GM06990 (cell line): ENCODE measurements around the gene SLCO1A2.

Source experiments
- DNase-seq: peaks from one replicate; pipeline ENCODE4 v3.0.0-alpha.2; 2011; ENCODE audit not compliant: insufficient read length; ENCODE audit errors: extremely low read depth
- H3K27me3 ChIP-seq: replicated peaks from 2 replicates; pipeline ENCODE4 v1.6.0; 2011; ENCODE audit warnings: low read length; ENCODE audit not compliant: control insufficient read depth, insufficient read depth
- H3K36me3 ChIP-seq: 2 replicates; pipeline ENCODE4 v1.5.1; 2011; ENCODE audit warnings: low read length; ENCODE audit not compliant: control insufficient read depth, insufficient read depth
- H3K4me3 ChIP-seq: replicated peaks from 2 replicates; pipeline ENCODE4 v1.5.1; 2011; ENCODE audit warnings: low read depth, mild to moderate bottlenecking, control low read depth, low read length
- TF ChIP-seq, protein P1 (sequence below): IDR thresholded peaks from 2 replicates; pipeline ENCODE4 v1.5.1; 2011; ENCODE audit warnings: low read length, control low read depth, mild to moderate bottlenecking, inconsistent platforms; ENCODE audit not compliant: insufficient read depth, poor library complexity, severe bottlenecking

The SLCO1A2 gene

DNA sequence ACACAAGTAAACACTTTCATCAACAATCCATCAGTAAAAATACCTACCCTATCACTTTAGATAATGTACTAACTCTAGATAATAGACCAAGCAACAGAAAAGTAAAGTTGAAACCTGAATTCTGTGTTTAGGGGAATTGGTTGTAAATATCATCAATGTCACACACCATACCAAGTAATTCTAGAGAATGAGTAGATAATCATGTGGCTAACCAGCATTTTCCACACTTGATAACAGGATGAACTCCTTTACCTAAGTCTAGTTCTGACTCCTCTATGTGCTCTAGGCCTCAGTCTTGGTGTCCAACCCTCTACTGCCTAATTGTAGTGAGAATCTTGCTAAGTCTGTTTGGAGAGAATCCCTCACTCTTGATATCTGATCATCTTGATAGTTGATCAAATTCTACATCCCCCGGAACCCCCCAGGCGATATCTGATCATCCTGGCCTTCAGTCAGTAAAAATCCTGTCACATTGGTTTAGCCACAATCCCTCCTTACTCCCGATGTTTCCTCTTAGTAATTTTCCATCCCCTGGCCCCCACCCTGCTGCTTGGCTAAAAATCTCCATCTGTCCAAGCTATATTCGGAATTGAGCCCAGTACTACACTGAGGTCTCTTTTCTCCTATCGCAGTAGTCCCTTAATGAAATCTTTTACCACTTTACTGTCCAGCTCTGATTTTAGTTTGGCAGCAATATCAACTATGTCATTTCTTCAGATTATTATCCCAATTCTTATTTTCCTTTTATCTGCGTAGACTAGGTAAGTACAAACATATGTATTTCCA lies 3.4 kb upstream of the SLCO1A2 start:
- no peak overlapping the region for H3K4me3 ChIP-seq
- TF ChIP-seq, protein P1, sequence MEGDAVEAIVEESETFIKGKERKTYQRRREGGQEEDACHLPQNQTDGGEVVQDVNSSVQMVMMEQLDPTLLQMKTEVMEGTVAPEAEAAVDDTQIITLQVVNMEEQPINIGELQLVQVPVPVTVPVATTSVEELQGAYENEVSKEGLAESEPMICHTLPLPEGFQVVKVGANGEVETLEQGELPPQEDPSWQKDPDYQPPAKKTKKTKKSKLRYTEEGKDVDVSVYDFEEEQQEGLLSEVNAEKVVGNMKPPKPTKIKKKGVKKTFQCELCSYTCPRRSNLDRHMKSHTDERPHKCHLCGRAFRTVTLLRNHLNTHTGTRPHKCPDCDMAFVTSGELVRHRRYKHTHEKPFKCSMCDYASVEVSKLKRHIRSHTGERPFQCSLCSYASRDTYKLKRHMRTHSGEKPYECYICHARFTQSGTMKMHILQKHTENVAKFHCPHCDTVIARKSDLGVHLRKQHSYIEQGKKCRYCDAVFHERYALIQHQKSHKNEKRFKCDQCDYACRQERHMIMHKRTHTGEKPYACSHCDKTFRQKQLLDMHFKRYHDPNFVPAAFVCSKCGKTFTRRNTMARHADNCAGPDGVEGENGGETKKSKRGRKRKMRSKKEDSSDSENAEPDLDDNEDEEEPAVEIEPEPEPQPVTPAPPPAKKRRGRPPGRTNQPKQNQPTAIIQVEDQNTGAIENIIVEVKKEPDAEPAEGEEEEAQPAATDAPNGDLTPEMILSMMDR: no peak
- no peak for DNase-seq
- H3K27me3 ChIP-seq: no peaks in the 10 kb centered on the region
- no peaks in the 10 kb centered on the region for H3K36me3 ChIP-seq

DNA sequence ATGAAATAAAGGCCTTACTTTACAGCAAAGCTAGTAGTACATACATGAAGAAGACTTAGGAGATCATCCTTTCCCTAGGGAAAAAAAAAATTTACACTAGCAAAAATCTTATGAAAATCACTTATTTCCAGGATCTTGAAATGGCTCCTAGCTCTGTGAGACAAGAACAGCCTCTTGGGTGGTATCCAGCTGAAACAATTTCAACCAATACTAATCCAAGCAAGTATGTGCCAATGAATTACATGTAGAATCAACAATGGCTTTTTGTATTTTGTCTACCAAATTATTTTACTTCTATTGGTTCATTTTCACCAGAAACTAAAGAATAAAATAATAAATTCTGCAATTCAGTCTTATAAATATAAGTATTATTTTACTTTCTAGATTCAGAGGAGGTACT lies 2.7 kb upstream of the SLCO1A2 start:
- Histone ChIP-seq H3K4me3 (no peak overlapping the region), H3K36me3 (no peaks in the 10 kb centered on the region), H3K27me3 (no peaks in the 10 kb centered on the region)
- DNase-seq: no peak
- TF ChIP-seq, protein P1: no peak

DNA sequence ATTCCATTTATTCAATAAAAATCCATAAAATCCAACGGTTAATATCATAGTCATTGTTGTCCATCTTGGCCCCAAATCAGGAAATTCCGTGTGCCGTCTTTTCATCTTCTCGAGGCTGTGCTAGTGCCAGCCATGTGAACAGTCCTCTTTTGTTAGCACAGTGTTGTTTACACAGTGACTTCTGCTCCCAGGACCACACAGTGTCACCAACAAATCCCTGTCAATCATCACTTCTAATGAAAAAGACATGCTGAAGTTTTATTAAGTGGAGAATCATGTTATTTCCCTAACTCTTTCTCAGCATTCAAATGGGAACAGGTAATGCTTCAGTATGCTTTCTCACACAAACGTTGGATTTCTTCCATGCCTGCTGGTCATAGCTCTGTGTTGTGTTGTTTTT lies 1.9 kb upstream of the SLCO1A2 start:
- H3K4me3 ChIP-seq: no peak overlapping the region
- TF ChIP-seq, protein P1: no peak
- H3K36me3 ChIP-seq: no peaks in the 10 kb centered on the region
- H3K27me3 ChIP-seq: no peaks in the 10 kb centered on the region
- no peak for DNase-seq

DNA sequence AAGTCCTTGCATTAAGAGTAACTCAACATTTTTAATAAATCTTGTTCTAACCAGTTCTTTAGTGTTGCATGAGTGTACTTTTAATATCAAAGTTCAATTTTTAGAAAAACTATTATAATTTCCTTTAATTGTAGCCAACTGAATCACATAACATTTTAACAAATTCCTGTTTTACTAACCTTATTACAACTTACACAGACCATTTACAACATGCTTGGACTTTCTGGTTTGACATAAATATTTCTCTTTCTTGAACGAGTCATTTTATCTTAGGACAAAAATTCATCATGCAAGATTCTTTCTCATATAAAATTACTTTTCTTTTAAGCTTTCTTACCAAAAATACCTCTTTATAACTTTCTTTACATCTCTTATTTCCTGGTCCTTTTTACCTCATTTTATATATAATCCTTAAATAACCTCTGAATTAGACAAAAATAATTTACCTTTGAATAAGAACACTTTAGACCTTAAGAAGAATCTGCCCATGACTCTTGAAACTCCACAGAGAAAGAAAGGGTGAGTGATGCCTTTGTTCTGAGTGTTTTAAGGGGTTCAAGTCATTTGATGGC lies 3.9 kb downstream of the SLCO1A2 start:
- no peak for DNase-seq
- TF ChIP-seq, protein P1: no peak
- no peaks in the 10 kb centered on the region for H3K27me3 ChIP-seq
- no peak overlapping the region for H3K4me3 ChIP-seq
- H3K36me3 ChIP-seq: no peaks in the 10 kb centered on the region

DNA sequence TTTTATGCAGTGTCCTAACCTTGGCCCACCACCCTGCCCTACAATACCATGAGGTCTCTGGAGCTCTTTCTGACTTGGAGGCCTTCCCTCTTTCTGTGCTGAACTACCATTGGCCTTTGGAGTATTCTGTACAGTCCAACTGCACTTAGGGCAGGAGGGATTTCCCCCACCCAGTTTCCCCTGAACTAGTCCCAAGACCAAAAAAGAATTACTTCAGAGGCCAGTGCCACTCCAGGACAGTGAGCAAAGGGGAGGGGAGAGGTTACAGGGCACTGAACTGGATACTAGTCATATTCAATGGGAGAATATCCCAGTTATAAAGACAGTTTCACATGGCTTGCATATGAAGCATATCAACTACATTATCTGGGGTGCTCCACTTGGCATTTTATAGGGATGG lies 6.1 kb downstream of the SLCO1A2 start:
- Histone ChIP-seq H3K4me3 (no peak overlapping the region), H3K27me3 (no peaks in the 10 kb centered on the region), H3K36me3 (no peaks in the 10 kb centered on the region)
- TF ChIP-seq, protein P1: no peak
- no peak for DNase-seq
